ENCODE data around the gene FREM2.

The FREM2 gene

DNA sequence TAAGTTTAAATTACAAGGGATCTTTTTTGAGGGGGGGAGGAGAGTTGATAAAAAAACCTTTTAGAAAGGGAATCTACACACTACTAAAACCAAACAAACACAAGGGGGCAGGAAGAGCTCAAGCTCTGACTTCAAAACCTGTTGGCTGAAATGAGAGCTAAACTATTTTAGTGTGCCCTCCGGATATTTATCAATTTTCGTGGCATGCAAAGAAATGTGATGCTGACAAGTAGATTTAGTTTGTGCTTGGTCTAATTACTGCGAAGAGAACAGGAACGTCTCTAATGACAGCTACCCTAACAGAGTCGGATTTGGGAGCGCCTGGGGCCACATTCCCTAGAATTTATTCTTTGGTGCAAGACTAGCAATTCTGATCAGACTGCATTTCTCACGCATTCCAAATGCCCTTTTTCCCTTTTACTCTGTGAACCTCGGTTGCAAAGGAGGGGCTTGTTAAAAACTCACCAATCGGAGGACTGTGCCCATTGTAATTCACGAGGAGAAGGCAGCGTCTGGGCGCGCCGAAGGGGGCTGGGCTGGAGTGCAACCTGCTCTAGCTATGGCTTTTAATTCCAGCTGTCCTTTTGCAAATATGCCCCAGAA is 802 bp upstream of the FREM2 start:
- no peak overlapping the region for H3K4me3 ChIP-seq (ENCODE audit: low read depth, low read length)
- TF ChIP-seq, protein P1, sequence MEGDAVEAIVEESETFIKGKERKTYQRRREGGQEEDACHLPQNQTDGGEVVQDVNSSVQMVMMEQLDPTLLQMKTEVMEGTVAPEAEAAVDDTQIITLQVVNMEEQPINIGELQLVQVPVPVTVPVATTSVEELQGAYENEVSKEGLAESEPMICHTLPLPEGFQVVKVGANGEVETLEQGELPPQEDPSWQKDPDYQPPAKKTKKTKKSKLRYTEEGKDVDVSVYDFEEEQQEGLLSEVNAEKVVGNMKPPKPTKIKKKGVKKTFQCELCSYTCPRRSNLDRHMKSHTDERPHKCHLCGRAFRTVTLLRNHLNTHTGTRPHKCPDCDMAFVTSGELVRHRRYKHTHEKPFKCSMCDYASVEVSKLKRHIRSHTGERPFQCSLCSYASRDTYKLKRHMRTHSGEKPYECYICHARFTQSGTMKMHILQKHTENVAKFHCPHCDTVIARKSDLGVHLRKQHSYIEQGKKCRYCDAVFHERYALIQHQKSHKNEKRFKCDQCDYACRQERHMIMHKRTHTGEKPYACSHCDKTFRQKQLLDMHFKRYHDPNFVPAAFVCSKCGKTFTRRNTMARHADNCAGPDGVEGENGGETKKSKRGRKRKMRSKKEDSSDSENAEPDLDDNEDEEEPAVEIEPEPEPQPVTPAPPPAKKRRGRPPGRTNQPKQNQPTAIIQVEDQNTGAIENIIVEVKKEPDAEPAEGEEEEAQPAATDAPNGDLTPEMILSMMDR (IDR thresholded peaks at IDR 0.05; ENCODE audit: low read depth, low read length, missing control alignments) = peak; percentile 3
- DNase-seq (ENCODE audit: low read depth) = no peak

DNA sequence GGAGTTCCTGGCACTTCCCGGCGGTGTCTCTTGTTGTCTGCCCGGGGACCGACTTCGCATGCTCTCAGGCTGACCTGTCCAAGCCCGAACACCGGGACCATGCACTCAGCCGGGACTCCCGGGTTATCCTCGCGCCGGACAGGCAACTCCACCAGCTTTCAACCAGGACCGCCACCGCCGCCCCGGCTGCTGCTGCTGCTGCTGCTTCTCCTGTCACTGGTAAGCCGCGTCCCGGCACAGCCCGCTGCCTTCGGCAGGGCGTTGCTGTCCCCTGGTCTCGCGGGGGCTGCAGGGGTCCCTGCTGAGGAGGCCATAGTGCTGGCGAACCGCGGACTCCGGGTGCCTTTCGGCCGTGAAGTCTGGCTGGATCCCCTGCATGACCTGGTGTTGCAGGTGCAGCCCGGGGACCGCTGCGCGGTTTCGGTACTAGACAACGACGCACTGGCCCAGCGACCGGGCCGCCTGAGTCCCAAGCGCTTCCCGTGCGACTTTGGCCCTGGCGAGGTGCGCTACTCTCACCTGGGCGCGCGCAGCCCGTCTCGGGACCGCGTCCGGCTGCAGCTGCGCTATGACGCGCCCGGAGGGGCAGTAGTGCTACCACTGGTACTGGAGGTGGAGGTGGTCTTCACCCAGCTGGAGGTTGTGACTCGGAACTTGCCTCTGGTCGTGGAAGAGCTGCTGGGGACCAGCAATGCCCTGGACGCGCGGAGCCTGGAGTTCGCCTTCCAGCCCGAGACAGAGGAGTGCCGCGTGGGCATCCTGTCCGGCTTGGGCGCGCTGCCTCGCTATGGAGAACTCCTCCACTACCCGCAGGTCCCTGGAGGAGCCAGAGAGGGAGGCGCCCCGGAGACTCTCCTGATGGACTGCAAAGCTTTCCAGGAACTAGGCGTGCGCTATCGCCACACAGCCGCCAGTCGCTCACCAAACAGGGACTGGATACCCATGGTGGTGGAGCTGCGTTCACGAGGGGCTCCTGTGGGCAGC is 661 bp downstream of the FREM2 start:
- no peak for DNase-seq (ENCODE audit: low read depth)
- TF ChIP-seq, protein P1 (IDR thresholded peaks at IDR 0.05; ENCODE audit: low read depth, low read length, missing control alignments) = no peak
- H3K4me3 ChIP-seq (ENCODE audit: low read depth, low read length) = no peak overlapping the region

DNA sequence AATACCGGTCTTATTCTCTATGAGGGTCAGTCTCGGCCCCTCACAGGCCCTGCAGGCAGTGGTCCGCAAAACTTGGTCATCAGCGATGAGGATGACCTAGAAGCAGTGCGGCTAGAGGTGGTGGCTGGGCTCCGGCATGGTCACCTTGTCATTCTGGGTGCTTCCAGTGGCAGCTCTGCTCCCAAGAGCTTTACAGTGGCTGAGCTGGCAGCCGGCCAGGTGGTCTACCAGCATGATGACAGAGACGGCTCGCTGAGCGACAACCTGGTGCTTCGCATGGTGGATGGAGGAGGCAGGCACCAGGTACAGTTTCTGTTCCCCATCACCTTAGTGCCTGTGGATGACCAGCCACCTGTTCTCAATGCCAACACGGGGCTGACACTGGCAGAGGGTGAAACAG is 1.8 kb downstream of the FREM2 start:
- DNase-seq (ENCODE audit: low read depth) = no peak
- no peak overlapping the region for H3K4me3 ChIP-seq (ENCODE audit: low read depth, low read length)
- TF ChIP-seq, protein P1 (IDR thresholded peaks at IDR 0.05; ENCODE audit: low read depth, low read length, missing control alignments) = no peak

DNA sequence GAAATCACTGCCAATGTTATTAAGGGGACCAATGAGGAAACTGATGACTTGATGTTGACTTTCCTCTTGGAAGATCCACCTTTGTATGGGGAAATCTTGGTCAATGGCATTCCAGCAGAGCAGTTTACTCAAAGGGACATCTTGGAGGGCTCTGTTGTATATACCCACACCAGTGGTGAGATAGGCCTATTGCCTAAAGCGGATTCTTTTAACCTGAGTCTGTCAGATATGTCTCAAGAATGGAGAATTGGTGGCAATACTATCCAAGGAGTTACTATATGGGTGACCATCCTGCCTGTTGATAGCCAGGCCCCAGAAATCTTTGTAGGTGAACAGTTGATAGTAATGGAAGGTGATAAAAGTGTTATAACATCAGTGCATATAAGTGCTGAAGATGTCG is 3.4 kb downstream of the FREM2 start:
- DNase-seq (ENCODE audit: low read depth) = no peak
- no peak overlapping the region for H3K4me3 ChIP-seq (ENCODE audit: low read depth, low read length)
- TF ChIP-seq, protein P1 (IDR thresholded peaks at IDR 0.05; ENCODE audit: low read depth, low read length, missing control alignments) = no peak

DNA sequence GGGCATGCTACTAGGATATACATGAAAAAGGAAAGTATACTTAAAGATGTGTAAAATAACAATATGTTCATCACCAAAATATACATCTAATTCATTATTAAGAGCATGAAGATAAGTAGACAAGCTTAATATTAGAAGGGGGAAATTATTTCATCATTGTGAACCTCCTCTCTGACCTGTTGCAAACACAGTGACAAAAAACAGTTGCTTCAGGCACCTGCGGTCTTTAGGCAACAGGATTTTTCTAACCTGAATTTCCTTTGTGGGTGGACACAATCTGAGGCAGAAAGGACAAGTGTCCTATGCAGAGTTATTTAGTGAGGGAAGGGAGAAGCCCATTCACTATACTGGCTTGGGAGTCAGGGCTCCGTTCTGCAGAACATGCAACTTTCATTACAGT is 6.3 kb downstream of the FREM2 start:
- no peak overlapping the region for H3K4me3 ChIP-seq (ENCODE audit: low read depth, low read length)
- no peak for DNase-seq (ENCODE audit: low read depth)
- TF ChIP-seq, protein P1 (IDR thresholded peaks at IDR 0.05; ENCODE audit: low read depth, low read length, missing control alignments) = no peak

DNA sequence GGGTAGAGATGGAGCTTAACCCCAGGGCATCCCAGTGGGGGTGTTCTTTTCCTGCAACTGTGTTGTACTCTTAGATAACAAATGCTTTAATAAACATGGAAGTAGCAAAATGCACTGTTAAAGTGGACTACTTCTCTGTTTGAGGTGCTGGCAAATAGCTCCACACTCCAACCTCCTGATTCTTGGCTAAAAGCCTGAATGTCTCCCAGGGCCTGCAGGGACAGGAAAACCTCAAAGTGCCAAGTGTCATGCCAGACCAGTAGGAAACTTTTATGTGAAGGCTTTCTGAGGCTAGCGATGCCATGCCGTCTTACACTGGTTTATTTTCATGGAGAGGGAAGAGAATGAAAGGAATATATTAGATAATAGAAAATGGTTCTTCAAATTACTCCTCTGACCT is 6.8 kb downstream of the FREM2 start:
- no peak overlapping the region for H3K4me3 ChIP-seq (ENCODE audit: low read depth, low read length)
- no peak for DNase-seq (ENCODE audit: low read depth)
- TF ChIP-seq, protein P1 (IDR thresholded peaks at IDR 0.05; ENCODE audit: low read depth, low read length, missing control alignments) = no peak
